Measurements from ENCODE around the gene SLC7A8.
"Not testable (repeated sequence)": the region's sequence is repeated elsewhere in the genome, so short reads cannot be mapped to it uniquely, and the experiment has no call there.

SLC7A8 gene

DNA sequence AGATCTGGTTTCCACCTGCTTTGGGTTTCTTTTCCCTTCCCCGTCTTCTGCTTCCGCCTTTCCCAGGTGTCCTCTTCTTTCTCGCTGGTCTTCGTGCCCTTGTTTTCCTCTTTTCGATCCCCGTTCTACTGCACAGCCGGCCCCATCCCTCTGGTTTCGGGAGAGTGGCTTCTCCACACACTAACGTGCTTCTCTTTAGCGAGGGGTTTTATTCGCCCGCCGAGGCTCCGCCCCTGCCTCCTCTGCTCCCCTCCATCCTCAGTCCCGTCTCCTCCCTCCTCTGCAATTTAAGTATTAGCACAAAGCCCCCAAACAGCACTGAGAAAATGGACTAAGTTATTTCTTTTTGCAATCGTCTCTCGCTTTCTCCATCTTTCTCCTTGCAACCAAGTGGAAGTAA is at the start of gene SLC7A8:
Gene SLC7A8, minus strand, starts transcription at position 182 of the 400 bp plus-strand sequence. CDS start 746 bp downstream, outside the sequence.
- DNase-seq: peak in 1 of 2 experiments; percentile 60

DNA sequence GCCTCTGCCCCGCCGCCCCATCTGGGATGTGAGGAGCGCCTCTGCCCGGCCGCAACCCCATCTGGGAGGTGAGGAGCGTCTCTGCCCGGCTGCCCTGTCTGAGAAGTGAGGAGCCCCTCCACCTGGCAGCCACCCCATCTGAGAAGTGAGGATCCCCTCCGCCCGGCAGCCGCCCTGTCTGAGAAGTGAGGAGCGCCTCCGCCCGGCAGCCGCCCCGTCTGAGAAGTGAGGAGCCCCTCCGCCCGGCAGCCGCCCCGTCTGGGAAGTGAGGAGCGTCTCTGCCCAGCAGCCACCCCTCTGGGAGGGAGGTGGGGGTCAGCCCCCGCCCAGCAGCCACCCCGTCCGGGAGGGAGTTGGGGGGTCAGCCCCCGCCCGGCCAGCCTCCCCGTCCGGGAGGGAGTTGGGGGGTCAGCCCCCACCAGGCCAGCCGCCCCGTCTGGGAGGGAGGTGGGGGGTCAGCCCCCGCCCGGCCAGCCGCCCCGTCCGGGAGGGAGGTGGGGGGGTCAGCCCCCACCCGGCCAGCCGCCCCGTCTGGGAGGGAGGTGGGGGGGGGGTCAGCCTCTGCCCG is 48.9 kb upstream of the SLC7A8 start:
- DNase-seq: not testable (repeated sequence)

DNA sequence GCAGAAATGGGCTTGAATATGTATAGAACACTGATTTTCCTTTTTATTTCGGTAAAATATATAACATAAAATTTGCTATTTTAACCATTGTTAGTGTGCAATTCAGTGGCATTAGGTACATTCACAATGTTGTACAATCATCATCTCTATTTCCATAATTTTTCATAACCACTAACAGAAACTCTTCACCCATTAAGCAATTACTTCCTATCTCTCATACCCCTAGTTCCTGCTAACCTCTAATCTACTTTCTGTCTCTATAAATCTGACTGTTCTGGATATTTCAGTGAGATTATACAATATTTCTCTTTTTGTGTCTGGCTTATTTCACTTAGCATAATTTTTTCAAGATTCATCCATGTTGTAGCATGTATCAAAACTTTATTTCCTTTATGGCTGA is 45.4 kb upstream of the SLC7A8 start:
- DNase-seq: no peak

DNA sequence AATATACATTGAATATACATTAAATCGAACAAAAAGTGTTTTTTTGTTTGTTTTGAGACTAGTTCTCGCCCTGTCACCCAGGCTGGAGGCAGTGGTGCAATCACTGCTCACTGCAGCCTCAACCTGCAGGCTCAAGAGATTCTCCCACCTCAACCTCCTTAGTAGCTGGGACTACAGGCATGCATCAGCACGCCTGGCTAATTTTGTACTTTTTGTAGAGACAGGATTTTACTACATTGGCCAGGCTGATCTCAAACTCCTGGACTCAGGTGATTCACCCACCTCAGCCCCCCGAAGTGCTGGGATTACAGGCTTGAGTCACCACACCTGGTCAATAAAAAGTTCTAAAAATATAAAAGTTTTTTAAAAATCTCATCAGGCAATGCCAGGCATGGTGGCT is 44.1 kb upstream of the SLC7A8 start:
- DNase-seq: no peak

DNA sequence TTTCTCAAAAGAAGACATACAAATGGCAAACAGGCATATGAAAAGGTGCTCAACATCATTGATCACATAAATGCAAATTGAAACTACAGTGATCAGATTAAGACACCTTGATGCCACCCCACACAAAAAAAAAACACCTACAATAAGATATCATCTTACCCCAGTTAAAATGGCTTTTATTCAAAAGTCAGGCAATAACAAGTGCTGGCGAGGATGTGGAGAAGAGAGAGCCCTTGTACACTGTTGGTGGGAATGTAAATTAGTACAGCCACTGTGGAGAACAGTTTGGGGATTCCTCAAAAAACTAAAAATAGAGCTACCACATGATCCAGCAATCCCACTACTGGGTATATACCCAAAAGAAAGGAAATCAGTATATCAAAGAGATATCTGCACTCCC is 41.5 kb upstream of the SLC7A8 start:
- DNase-seq: not testable (repeated sequence)

DNA sequence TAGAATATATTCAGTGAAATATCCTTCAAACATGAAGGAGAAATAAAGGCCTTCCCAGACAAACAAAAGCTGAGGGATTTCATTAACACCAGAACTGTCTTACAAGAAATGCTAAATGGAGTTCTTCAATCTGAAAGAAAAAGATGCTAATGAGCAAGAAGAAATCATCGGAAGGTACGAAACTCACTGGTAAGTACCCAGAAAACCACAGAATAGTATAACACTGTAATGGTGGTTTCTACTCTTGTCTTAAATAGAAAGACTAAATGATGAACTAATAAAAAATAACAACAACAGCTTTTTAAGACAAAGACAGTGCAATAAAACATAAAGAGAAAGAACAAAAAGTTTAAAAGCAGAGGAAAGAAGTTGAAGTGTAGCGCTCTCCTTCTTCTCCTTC is 35.6 kb upstream of the SLC7A8 start:
- DNase-seq: no peak

DNA sequence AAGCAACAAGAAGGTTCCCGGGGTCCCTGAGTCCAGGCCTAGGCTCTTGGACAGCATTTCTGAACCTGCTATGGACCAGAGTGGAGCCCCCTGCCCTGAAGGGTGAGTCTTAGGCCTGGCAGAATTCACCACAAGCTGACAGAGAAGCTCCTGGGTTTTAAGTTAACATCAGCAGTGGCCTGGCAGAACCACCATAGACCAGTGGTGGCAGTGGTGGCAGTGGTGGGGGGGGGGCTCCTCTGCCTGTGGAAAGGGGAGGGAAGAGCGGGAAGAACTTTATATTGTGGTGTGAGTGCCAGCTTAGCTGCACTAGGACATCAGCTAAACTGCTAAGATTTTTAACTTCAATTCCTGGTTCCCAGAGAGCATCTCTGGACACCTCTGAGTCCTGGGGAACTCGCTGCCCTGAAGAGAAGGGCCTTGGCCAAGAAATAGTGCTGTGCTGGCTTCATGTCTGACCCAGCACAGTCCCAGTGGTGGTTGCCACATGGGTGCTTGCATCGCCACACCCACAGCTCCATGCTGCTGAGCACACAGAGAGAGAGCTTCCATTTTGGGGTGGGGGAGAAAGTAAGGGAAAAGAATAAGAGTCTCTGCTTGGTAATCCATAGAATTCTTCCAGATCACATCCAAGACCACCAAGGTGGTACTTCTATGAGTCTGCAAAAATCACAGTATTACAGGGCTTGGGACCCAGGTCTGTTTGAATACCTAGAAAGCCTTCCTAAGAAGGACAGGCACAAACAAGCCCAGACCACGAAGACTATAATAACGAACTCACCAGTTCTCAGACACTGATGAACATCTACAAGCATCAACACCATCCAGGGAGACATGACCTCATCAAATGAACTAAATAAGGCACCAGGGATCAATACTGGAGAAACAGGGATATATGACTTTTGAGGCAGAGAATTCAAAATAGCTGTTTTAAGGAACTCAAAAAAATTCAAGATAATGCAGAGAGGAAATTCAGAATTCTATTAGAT is 33.9 kb upstream of the SLC7A8 start:
- no peak for DNase-seq

DNA sequence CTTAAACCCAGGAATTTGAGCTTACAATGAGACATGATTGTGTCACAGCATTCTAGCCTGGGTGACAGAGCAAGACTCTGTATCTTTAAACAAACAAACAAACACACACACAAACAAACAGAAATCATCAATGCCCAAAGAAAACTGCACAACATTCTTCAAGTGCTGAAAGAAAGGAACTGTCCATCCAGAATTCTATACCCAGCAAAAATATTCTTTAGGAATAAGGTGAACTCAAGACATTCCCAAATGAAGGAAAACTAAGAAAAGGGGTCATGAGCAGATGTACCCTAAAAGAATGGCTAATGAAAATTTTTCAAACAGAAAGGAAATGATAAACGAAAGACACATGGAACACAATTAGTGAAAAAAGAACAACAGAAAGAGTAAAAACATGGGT is 32.0 kb upstream of the SLC7A8 start:
- no peak for DNase-seq

DNA sequence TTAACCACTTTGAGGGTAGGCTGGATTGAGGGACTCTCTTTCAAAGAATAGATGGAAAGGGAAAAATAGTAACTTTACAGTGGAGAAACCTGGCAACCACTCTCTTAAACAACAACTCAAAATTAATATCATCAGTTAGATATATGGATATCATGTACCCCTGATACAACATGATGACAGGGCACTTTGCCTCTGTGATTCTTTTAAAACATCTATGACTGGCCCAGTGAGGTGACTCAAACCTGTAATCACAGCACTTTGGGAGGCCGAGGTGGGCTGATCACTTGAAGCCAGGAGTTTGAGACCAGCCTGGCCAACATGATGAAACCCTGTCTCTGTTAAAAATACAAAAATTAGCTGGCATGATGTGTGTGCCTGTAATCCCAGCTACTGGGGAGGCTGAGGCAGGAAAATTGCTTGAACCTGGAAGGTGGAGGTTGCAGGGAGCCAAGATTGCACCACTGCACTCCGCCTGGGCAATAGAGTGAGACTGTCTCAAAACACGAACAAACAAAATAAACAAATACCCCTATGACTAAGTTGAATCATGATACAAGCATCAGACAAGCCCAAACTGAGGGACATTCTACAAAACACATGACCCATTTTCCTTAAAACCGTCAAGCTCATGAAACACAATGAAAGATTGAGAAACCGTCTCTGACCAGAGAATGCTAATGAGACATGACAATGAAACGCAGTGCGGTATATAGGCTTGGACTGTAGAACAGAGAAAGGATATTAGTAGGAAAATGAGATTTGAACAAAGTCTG is 26.4 kb upstream of the SLC7A8 start:
- no peak for DNase-seq

DNA sequence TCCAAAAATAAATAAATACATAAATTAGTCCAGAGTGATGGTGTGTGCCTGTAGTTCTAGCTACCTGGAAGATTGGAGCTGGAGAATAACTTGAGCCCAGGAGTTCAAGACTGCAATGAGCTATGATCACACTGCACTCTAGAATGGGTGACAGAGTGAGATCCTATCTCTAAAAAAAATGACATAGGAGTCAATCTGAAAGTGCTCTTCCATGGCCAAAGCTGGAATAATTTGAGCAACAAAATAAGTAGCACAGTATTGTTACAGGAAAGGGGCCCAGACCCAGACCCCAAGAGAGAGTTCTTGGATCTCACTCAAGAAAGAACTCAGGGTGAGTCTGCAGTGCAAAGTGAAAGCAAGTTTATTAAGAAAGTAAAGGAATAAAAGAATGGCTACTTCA is 24.9 kb upstream of the SLC7A8 start:
- DNase-seq: no peak

DNA sequence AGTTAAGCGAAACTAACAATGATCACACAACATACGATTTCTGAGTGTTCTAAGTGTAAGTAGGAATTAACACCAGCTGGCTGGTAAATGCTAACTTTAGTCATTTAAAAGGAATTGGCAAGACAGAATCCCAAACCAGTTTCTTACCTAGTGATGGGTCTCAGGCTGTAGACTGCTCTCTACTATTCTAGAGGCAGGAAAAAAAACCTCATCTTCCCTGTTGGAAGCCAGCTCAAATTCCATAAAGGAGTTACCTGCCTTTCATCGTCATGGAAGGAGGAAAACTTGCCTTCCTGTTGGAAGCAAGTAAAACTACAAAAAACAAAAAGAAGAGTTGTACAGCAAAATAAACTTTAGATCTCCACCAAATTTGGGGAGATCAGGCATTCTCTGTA is 23.7 kb upstream of the SLC7A8 start:
- no peak for DNase-seq

DNA sequence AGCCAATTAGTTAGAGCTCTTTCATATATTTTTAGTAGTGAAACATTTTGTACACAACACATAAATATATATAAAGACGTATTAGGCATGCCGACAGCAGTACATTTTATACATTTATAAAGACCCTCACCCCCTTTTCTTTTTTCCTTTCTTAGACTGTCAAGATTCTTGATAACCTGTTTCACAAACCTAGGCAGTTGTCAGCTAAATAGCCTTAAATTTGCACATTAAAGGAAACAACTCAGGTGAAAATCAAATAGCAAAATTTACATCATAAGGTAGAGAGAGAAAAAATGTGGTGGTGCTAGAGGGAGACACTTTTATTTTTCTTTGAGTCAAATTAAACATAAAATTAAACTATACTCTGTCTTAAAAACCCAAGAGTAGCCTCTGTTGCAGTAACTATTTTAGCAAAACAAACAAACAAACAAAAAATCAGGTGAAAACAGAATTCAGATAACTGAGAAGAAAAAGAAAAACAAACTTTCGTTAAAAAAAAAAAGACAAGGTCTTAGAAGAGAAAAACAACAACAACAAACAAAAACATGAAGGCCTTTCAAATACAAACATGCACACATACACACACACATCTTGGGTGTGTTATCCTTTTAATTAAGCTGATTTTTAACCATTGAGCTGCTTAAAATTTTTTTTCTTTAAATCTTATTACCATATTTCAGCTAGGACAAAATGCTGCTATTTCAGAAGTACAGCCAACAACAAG is 23.1 kb upstream of the SLC7A8 start:
- DNase-seq: no peak

DNA sequence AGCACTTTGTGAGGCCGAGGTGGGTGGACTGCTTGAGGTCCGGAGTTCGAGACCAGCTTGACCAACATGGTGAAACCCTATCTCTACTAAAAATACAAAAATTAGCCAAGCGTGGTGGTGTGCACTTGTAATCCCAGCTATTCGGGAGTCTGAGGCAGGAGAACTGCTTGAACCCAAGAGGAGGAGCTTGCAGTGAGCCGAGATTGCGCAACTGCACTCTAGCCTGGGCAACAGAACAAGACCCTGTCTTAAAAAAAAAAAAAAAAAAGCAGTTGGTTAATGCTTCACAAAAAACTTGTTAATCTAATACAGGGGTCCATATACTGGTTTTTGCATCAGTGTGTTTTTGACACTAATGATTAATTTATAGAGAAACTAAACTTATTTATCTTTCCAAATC is 18.5 kb upstream of the SLC7A8 start:
- DNase-seq: no peak

DNA sequence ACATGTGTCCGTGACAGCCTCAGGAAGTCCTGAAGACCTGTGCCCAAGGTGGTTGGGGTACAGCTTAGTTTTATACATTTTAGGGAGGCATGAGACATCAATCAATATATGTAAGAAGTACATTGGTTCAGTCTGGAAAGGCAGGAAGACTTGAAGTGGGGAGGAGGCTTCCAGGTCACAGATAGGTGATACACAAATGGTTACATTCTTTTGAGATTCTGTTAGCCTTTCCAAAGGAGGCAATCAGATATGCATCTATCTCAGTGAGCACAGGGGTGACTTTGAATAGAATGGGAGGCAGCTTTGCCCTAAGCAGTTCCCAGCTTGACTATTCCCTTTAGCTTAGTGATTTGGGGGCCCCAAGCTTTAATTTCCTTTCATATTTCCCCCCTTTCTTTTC is 15.7 kb upstream of the SLC7A8 start:
- not testable (repeated sequence) for DNase-seq

DNA sequence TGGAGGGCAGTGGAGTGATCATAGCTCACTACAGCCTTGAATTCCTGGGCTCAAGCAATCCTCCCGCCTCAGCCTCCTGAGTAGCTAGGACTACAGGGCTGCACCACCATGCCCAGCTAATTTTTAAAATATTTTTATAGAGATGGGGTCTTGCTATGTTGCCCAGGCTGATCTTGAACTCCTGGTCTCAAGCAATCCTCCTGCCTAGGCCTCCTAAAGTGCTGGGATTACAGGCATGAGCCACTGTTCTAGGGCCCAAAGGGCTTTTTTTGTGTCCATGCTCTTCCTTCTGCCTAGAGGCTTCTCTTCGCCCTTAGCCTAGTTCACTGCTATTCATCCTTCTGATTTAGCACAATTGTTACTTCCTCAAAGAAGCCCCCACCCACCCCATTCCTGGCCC is 13.0 kb upstream of the SLC7A8 start:
- not testable (repeated sequence) for DNase-seq

DNA sequence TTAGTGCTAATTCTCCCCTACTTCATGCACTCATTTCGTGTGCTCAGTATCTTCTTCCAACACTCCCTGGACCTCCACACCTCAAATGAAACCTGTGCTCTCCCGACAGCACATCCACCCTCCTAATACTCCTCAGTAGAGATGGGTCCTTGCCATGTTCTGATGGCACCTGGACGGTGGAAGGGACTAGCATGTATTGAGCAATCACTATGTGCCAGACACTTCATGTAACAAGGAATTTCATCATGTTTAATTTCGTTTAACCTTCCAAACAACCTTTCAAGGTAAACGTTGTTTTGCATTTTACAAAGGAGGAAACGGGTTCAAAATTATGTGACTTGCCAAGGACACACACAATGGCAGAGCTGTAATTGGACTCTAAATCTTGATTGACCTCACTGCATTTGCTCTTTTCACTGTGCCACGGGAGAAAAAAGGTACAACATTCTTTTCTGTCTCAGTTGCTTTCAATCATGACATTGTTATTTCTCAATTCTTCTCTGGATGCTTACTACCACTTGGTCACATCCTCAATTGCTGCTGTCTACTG is 12.2 kb upstream of the SLC7A8 start:
- no peak for DNase-seq

DNA sequence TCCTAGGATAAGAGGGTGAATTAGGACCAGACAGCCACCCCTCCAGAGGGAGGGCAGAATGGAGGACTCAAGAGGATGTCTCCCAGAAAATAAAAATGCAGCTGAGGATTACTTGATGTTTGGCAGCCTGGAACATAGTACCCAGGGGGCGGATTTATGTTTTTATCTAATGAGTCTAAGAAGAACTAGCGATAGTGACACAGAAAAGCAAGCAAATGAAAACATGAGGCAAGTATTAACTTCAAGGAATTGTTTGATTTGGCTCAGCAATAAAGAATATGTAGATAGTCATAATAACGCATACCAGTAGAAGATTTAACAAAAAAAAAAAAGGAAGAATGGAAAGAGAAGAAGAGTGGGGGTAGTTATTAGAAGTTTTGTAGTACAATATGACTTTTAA is 10.0 kb upstream of the SLC7A8 start:
- no peak for DNase-seq

DNA sequence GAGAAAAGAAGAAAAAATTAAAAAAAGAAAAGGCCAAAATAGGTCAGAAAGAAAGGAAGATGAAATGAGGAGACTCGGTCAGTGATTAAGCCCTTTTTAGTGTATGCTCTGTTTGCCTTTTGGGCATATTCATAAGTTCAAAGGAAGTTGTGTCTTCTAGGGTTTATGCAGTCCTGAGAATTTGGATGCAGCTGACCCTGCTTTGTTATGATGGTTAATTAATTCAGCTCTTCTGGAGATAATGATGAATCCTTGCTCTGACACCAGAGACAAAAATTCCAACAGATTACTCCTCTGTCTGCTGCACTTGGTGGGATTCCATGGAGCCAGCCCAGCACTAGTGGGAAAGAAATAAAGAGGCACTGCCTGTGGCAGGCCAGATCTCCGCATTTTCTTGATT is 4.5 kb upstream of the SLC7A8 start:
- no peak for DNase-seq

DNA sequence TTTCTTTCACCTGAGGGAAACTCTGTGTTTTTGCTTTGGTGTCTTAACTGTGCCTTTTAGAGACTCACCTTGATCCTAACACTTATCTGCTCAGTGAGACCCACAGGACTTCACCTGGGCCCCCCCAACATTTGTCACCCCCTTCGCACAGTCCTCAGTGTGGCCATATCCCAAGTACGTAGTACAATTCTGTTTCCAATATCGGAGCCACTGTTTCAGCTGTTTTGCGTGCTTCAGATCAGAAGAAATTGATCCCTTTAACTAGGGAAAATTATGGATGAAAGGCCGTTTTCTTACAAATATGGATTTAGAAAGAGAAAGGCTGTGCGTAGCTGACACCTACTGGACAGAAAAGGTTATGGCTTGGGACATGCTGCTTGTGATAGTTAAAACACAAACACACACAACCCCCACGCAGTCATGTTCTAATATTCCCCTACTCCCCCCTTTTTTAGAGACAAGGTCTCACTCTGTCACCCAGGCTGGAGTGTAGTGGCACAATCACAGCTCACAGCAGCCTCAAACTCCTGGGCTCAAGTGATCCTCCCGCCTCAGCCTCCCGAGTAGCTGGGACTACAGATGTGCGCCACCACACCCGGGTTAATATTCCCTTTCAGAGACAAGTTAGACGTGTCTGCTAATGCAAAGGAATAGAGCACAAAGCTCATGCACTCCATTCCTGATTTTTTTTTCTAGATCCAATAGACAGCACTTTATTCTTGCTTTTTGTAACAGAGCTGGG is 3.6 kb upstream of the SLC7A8 start:
- peak; percentile 16 to 70 for DNase-seq

DNA sequence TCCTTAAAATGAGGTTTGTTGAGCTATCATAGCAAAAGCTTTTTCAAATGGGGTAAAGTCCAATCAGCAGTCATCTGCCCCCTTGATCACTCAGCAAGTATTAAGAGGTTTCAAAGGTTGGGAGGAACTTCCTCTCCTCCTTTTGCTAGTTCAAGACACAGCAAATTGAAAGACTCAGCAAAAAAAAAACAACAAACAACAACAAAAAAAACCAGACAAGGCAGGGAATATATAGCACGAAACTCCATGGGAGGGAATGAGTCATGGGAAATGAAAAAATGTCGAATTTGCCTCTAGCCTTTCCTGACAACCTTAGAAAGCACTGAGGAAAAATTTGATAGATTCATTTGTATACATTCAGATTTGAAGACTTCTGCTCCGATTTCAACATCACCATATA is 1.6 kb upstream of the SLC7A8 start:
- DNase-seq: no peak

DNA sequence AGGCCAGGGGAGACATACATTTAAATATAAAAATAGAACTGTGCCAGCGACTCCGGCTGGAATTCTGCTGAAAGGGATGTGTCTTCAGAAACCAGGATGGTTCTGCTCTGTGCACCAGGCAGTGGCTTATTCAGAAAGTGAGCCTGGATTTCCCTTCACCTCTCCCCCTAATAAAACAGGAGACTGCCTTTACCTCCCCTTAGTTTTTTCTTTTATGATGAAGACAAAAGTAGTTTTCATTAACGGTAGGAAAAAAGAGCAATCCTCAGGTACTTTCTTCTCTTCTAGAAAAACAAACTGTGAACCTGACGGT is 346 bp downstream of the SLC7A8 start:
- peak in 1 of 2 experiments; percentile 31 for DNase-seq

Data from NCI-H526 (cell line).